H1 (cell line): ENCODE results near the gene R3HDML. TPM values are rescaled to one million over a fixed set of nuclear protein-coding genes. Genes with fewer than 3 reads are reported as not detected.

Experiments used
- GABPA ChIP-seq: IDR thresholded peaks from 2 replicates; pipeline ENCODE4 v1.6.1; 2011; ENCODE audit warnings: mild to moderate bottlenecking, low read length, moderate library complexity, borderline replicate concordance; ENCODE audit not compliant: insufficient read depth
- RAD21 ChIP-seq, 2 experiments: IDR thresholded peaks in 1 of 2; conservative IDR thresholded peaks in 1 of 2; 2 replicates each; pipeline ENCODE4 v1.6.1; 2011; ENCODE audit warnings: low read depth in 2 of 2, low read length in 2 of 2, improper control_type of control experiment in 1 of 2, inconsistent platforms in 1 of 2, mild to moderate bottlenecking in 1 of 2, moderate library complexity in 1 of 2
- SAP30 ChIP-seq: fragments of 300-600 bp; sonication (generic); IDR thresholded peaks from 2 replicates; pipeline ENCODE4 v1.7.1; 2012; ENCODE audit warnings: low read length, moderate library complexity, mild to moderate bottlenecking, inconsistent platforms; ENCODE audit not compliant: insufficient read depth, insufficient replicate concordance
- polyA plus RNA-seq, 7 experiments: library from polyadenylated mRNA; depleted of rRNA in 3 of 7; stranded (reverse) in 5 of 7; unstranded in 2 of 7; fragments of >200 nt in 5 of 7; fragments of 200-250 nt in 2 of 7; gene quantifications; 1 replicate in 5 of 7; 2 replicates in 1 of 7; 4 replicates in 1 of 7; pipeline versions ENCODE4 v1.2.1 to v1.2.3, GENCODE V29; 2011 to 2013; ENCODE audit warnings: missing spikeins in 2 of 7, mixed read lengths in 2 of 7
- total RNA-seq: library from RNA; stranded (reverse); fragmentation: NEBNext Ultra II Directional; extraction: Animal tissue kit (Norgen Biotek cat#: 25700); gene quantifications from 2 replicates; pipeline ENCODE4 v1.2.1, GENCODE V29; 2021

R3HDML gene
- total and polyA plus RNA-seq, 2 of the 8 experiments (the other 6 are each of a cell fraction or from before 2014, with no cell fraction given) = not detected

DNA sequence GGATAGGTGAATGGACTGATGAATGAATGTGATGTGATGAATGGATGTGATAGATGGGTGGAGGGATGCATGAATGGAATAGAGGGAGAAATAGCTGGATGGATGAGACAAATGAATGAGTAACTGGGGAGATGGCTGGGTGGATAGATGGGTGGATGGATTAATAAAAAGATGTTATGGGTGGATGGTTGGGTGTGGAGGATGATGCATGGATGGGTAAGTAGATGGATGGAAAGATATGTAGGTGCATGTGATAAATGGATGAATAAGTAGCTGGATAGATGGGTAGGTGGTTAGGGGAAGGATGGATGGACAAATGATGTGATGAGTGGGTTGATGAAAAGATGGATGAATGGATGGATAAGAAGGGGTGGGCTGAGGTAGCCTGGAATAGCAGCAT is 23.4 kb downstream of the R3HDML start (continued):
- TF ChIP-seq SAP30 (no peak), GABPA (no peak), RAD21 (IDR thresholded peaks at IDR 0.05 in 1 of 2, conservative IDR thresholded peaks at IDR 0.05 in 1 of 2; ENCODE audit: low read depth in 2 of 2, low read length in 2 of 2) (no peak)
- TF ChIP-seq, all 59 proteins: peak for 0
